NCI-H1092 treated with DMSO at 0.1 percent for 48 hours (cell line): Measurements from ENCODE around the gene PGAM2.

Source experiments
- DNase-seq: peaks from one replicate; lab custom pipeline; 2025; lab: John Stamatoyannopoulos, UW

The PGAM2 gene

DNA sequence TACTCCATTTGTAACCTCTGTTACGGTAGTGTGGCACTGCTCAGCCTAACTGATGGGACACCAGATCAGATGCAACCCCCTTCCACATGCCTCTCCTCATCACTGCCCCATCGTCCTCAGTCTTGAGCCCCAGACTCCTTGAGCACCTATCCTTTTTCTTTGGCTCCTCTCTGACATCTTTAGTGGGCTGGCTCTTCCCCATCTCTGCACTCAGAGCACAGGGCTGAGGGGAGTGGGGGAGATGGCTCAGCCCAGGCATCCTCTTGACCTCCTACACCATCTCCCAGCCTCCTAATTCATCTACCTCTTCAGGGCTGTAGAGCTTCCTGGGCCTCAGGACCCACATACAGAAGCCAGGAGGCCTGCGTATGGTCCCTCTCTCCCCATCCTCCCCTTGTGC is 18.4 kb upstream of the PGAM2 start:
- no peak for DNase-seq

GRCh38 chr7:44082541-44083207 is 17.3 kb upstream of the PGAM2 start:
- peak; percentile 99 for DNase-seq

DNA sequence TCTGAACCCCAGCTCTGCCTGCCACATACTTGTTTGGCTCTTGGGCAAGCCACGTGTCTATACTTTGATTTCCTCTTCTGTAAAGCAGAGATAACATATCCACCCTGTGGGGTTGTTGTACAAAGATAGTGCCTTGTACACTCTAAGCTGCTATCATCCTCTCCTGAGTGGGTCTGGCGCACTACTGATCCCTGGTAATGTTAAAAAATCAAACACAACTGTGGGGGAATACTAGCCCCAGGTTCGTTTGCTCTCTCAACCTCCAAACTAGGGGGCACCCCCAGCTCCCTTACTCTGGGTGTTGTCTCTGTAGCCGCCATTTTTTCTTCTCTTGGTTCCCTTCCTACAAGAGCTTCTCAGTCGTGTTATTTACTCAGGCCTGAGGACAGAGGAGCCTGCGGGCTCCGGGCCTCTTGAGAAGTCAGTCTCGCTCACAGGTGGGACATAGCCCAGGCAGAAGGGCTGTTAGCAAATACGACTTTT is 15.9 kb upstream of the PGAM2 start:
- DNase-seq: no peak

GRCh38 chr7:44080686-44081265 is 15.4 kb upstream of the PGAM2 start:
- DNase-seq: no peak

DNA sequence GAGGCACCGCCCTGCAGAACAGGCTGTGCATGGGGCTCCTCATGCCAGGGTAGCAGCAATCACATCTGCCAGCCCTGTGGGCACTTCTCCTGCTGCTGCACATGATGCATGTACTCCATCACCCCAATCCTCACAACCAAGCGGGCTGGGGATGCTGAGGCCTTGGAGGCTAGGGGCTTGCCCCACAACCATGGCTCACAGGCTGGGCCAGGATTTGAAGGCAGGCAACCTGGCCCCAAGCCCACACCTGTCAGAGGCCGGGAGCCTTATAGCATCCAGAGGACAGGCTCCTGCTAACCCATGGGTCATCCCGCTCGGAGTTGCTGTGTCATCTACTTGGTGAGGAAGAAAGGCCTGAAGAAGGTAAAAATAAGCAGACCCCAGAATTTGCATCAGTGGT is 14.8 kb upstream of the PGAM2 start:
- DNase-seq: no peak

- DNase-seq: no peak
Measured at GRCh38 chr7:44079331-44080021, 14.1 kb upstream of the PGAM2 start.

GRCh38 chr7:44078521-44078920 is 13.2 kb upstream of the PGAM2 start:
- no peak for DNase-seq

GRCh38 chr7:44077681-44078091 is 12.3 kb upstream of the PGAM2 start:
- DNase-seq: no peak

DNA sequence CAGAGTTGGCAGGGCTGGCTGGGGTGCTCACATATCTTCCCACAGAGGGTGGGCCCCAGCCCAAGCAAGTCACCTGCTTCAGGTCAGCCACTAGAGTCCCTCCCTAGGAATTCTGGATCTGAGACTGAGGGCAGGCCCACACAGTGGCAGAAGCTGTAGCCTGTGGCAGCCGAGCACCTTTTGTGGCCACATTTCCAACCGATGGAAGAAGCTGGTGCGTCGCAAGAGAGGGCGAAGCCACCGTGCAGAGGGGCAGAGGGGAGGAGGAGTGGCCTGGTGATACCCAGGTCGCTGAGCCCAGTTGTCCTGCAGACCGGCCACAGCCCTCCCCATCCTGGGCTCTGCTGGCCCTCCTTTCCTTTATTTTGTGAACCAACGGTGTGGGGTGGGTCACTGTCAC is 11.7 kb upstream of the PGAM2 start:
- DNase-seq: no peak

DNA sequence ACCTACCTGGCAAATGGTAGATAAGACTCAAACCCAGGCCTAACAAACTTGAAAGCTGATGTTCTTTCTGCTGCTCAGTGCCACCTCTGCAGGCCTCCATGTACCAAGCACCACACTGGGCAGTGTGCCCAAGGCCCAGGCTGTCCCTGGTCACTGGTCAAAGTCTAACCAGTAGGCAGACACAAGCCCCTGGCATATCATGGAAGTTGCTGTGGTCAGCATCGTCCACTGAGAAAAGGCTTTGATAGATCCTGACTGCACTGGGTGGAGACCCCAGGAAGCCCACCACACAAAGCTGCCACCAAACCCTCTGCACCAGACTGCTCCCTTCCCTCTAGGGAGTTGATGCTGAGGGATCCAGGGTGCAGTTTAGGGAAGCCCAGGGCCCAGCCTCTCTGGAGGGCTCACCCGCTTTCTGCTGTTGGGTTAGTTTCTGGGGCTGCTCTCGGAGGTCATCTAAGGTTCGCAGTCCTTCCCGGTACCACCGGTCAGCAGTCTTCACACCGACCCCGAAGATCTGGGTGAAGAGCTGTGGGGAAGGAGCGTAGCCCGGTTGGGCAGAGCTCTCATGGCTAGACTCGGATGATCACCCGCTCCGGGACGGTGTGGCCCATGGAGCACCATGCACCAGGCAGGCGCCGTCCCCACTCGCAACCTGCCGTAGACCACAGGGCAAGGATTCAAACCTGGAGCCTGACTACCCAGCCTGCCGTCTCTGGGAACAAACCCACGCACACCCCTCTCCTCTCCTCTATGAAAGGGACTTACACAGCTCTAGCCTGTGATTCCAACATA is 10.9 kb upstream of the PGAM2 start:
- DNase-seq: no peak

- DNase-seq: no peak
Measured at GRCh38 chr7:44075296-44076075, 10.1 kb upstream of the PGAM2 start.

DNA sequence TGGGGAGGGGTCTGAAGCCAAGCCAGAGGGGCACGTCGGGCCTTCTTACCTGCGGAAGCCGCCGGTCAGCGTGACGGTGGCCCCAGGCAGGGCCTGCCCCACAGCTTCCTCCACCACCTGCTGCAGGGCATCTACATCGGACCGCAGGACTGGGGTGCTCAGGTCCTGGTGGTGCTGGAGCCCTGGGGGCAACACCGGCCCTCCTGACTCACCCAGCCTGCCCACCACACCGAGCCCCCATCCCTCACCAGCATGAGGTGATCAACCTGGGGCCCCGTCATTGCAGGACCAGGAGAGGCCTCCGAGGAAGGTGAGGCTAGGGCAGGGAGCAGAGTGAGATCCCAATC is 9.0 kb upstream of the PGAM2 start:
- DNase-seq: no peak

DNA sequence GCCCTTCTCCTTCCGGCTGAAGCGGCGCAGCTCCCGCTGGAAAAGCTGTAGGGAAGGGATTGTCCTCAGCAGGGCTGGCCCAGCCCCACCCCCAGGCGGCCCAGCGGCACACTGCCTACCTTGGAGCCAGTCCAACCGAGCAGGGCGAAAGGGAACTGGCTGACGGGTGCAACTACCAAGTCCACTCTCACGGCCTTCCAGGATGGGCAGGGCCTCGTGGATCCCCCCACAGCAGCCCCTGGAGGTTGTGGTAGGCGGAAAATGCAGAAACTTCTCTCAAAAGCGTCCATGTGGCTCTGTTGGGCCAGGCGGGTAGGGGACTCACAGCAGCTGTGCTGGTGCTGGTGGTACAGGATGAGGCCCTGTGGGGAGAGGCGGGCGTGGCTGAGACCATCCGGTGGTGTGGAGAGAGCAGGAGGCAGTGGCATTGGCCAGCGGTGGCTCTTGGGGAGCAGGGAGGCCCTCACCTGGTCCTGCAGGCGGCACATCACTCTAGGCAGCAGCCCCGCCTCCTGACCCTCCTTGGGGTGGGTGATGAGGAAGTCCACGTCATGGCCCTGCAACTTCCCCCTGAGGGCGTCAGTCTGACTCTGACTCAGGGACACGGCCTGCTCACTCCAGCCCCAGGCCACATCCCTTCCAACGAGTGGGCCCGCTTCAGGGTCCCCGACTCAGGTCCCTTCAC is 8.4 kb upstream of the PGAM2 start:
- DNase-seq: no peak

DNA sequence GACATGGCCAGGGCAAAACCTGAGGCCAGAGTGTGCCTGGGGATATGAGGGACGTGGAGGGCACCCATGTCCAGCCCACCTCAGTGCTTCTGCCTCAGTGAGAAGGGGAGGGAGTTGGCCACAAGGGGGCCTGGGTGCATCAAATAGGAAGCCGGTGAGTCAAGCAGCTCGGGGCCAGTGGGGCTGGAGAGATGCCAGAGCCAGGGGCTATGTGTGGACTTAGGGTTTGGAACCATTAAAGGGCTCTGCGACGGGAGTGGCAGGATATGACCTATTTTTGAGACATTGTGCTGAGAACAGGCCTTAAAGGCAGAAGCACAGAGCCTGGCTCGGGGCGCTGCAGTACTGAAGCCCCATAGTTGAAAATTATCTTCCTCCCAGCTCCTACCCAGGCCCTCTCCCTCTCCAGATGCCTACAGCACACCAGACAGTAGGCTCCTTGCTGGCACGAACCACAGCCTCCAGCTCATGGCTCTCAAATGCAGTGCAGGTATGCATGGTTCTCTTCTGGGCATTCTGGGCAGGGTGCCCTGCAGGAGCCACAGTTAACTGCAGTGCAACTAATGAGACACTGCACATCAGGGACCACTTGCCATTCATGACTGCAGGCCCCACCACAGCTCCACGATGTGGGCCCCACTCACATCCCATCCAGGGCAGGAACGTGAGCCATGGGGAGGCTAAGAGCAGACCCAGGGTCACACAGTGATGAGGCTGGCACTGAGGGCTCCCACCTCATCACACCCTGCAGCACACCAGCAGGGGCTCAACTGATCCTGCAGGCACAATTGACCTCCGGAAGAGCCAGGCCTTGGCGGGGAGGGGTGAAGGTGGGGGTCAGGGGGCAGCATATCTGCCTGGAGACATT is 7.2 kb upstream of the PGAM2 start:
- peak; percentile 81 for DNase-seq

DNA sequence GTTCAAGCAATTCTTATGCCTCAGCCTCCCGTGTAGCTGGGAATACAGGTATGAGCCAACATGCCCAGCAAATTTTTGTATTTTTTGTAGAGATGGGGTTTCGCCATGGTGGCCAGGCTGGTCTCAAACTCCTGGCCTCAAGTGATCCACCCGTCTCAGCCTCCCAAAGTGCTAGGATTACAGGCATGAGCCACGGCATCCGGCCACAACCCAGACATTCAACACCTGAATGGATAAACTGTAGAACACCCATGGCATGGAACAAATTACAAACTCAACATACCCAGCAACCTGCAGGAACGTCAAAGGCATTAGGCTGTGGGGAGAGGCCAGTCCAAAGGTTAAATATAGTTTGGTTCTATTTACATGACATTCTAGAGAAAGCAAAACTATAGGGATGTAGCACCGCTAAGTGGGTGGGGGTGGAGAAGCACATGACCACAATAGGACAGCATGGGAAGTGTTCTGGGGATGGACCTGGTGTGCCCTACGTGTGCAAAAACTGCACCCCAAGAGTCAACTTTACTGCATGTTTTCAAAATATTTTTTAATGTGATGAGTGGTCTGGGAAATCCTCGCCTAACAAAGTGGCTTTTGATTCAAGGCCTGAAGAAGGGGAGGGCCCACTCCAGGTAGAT is 6.5 kb upstream of the PGAM2 start:
- DNase-seq: no peak

- DNase-seq: peak; percentile 26
Measured at GRCh38 chr7:44068054-44068453, 2.7 kb upstream of the PGAM2 start.

DNA sequence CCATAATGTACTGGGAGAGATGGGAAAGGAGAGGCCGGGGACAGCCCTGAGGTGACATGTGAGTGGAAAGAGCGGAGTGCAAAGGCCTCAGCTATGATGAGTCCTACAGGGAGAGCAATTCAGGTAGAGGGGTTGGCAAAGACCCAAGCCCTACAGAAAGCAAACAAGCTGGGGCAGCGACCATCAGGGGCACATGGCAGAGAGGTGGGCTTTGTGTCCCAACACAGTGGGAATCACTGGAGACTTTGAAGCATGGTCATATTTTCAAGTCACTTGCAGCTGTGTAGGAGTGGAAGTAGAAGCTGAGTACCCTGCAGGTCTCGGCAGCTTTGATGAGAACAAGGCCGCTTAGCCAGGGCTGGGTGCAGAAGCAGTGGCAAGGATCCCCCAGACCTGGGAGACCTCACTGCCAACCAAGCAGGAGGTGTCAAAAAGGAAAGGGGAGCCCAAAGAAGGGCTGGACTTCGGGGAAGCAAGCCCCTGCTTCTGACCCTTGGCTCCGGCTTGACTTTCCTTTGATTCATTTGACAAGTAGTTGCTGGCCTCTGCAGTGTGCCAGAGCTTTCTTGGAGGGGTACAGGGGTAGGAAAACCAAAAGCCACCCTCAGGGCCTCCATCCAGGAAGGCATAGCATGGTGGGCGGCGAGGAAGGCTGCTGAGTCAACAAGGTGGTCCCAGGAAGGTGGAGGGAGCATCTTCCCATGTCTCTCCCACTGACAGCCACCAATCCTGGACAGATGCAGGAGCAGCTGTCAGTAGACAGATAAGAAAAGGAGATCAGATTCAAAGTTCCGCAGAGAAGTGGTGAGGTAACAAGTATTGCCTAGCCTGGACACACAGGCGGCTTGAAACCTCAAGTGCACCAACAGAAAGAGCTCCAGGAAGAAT is 1.9 kb upstream of the PGAM2 start:
- peak; percentile 19 for DNase-seq

DNA sequence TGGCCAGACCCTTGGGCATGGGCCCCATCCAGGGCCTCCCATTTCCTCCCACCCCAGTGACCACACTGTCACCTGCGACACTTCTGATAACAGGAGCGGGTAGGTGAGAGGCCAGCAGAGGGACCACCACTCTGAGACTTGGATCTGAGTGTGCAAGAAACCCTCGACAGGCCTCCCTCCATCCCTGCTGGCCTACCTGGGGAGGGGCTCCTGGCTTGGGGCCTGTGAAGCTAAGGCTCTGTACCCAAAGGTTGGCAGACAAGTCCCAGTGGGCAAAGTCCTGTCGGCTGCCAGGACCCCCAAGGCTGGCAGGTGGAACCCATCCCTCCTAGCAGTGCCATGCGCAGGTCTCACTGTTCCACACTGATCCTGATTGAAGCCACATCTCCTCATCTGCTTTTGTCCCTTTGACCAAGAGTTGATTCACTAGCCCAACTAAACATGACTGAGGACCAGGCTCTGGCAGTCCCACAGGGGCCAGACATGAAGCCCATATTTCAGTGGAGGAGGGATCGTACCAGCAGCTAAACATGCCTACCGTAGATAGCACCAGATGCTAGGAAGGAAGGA is 1.2 kb upstream of the PGAM2 start:
- DNase-seq: no peak

- DNase-seq: no peak
Measured at GRCh38 chr7:44066111-44066460, 719 bp upstream of the PGAM2 start.
